Fibroblast of the aortic adventitia (primary cell): ENCODE measurements around the gene CKAP2L. TPM values are rescaled to one million over a fixed set of nuclear protein-coding genes. Genes with fewer than 3 reads are reported as not detected.

Experiments
- DNase-seq: peaks from one replicate; pipeline ENCODE4 v3.0.0-alpha.2; 2010; ENCODE audit warnings: low read depth
- H3K4me3 ChIP-seq: 2 replicates; pipeline ENCODE4 v1.5.1; 2011; ENCODE audit warnings: low read depth, mild to moderate bottlenecking, control low read depth, low read length, moderate library complexity
- total RNA-seq: library from RNA; depleted of rRNA; stranded (reverse); fragments of >200 nt; gene quantifications from 2 replicates; pipeline ENCODE4 v1.2.3, GENCODE V29; 2012; ENCODE audit warnings: low replicate concordance
- TF ChIP-seq, protein P1 (sequence below): IDR thresholded peaks from 2 replicates; pipeline ENCODE4 v1.5.1; 2011; ENCODE audit warnings: mild to moderate bottlenecking, low read length, control low read depth, inconsistent platforms; ENCODE audit not compliant: insufficient read depth

CKAP2L gene
- total RNA-seq, 1 donor: 26.4 TPM

GRCh38 chr2:112754564-112754963, 9.8 kb downstream of the CKAP2L start:
- DNase-seq: no peak
- no peak overlapping the region for H3K4me3 ChIP-seq
- TF ChIP-seq, protein P1, sequence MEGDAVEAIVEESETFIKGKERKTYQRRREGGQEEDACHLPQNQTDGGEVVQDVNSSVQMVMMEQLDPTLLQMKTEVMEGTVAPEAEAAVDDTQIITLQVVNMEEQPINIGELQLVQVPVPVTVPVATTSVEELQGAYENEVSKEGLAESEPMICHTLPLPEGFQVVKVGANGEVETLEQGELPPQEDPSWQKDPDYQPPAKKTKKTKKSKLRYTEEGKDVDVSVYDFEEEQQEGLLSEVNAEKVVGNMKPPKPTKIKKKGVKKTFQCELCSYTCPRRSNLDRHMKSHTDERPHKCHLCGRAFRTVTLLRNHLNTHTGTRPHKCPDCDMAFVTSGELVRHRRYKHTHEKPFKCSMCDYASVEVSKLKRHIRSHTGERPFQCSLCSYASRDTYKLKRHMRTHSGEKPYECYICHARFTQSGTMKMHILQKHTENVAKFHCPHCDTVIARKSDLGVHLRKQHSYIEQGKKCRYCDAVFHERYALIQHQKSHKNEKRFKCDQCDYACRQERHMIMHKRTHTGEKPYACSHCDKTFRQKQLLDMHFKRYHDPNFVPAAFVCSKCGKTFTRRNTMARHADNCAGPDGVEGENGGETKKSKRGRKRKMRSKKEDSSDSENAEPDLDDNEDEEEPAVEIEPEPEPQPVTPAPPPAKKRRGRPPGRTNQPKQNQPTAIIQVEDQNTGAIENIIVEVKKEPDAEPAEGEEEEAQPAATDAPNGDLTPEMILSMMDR: no peak

DNA sequence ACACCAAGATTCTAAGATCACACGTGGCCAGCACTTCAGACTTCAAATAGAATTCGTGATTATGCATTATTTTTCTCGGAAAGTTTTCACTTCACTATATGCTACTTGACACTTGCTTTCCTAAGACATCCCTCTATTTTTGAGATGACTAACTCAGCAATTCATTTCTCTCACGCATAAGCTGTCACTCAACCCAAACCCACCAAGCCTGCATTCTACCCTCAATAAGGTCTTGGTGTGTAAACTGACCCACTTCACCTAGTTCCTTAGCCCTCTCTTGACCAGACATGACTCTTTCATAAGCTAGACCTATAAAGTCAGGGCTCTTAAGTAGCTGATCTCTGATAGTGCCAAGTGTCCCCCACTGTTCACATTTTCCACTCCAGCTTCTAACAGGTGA, 11.7 kb downstream of the CKAP2L start:
- no peak for DNase-seq
- no peak overlapping the region for H3K4me3 ChIP-seq
- TF ChIP-seq, protein P1: no peak

DNA sequence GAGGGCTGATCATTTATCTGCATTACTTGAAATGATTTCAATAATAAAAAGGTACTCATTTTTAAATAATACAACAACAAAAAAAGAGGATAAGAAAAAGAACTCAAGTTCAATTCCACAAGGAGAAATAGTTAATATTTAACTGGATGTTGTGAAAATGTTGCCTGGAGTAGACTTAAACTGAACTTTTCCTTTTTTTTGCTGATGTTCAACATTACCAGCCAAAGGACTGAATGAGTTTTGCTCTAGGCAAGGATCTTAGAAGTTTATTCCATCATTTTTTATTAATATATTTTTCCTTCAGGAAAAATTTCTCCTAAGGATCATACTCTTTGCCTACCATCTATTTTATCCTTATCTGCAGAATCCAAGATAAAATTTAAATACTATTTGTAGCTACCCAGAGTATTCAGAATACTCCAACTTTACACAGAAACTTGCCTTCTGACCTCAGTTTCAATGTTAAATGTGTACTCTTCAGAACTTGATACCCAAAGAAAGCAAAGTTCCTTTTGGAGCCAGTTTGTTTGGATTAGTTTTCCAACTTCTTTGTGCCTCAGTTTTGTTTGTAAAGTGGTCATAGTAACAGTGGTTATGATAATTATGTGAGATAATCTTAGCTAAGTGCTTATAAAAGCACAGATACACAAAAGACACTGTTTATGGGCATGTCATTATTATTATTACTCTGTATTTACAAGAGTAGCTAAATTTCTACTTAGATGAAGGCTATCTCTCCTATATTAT, 12.8 kb downstream of the CKAP2L start:
- no peak overlapping the region for H3K4me3 ChIP-seq
- DNase-seq: no peak
- TF ChIP-seq, protein P1: no peak

- DNase-seq: peak; percentile 62
- TF ChIP-seq, protein P1: no peak
- H3K4me3 ChIP-seq: no peak overlapping the region
Observed at GRCh38 chr2:112750560-112750843, 13.9 kb downstream of the CKAP2L start.

GRCh38 chr2:112749755-112750559, 14.5 kb downstream of the CKAP2L start:
- DNase-seq: peak; percentile 84
- TF ChIP-seq, protein P1: peak; percentile 100

DNA sequence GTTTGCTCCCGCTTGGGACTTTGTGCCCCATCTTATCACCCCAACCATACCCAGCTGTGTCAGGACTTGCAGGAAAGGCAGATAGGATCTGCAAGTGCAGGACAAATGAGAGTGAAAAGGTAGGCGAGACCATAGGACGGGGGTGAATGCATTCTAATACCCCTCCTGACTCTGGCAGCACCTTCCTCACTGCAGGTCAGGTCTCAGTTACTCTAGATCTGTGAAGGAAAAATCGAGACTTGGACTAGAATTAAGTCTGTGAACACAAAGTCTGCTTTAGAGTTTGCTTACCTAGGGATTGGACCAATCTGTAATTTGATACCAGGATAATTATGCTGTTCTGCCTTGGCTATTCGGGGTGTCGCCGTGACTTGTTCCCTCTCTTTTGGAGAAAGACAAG, 23.9 kb downstream of the CKAP2L start:
- TF ChIP-seq, protein P1: no peak
- DNase-seq: no peak
- H3K4me3 ChIP-seq: no peak overlapping the region

More at GRCh38 chr2:112749755-112750559, 14.5 kb downstream of the CKAP2L start:
- H3K4me3 ChIP-seq: no peak overlapping the region
